ENCODE data around the gene ITPR1.

GRCh38 chr3:4548356-4548755 lies 55.2 kb downstream of the ITPR1 start:
- TF ChIP-seq CTCF (IDR thresholded peaks at IDR 0.05) (no peak), POLR2A (IDR thresholded peaks at IDR 0.05) (no peak), EP300 (IDR thresholded peaks at IDR 0.05) (no peak)
